GM10847 (cell line): ENCODE results near the gene SYNGR1.

Experiments used
- POLR2A ChIP-seq: IDR thresholded peaks from 2 replicates; pipeline ENCODE4 v1.6.1; 2011; ENCODE audit not compliant: insufficient read length; ENCODE audit errors: extremely low read depth

Gene SYNGR1

GRCh38 chr22:39312410-39312809, 37.4 kb upstream of the SYNGR1 start:
- no peak for TF ChIP-seq POLR2A

GRCh38 chr22:39313258-39314001, 36.4 kb upstream of the SYNGR1 start:
- no peak for TF ChIP-seq POLR2A

GRCh38 chr22:39314251-39314971, 35.4 kb upstream of the SYNGR1 start:
- TF ChIP-seq POLR2A, result no peak

GRCh38 chr22:39315389-39315788, 34.4 kb upstream of the SYNGR1 start:
- no peak for TF ChIP-seq POLR2A

- TF ChIP-seq POLR2A, result no peak
These were observed 33.2 kb upstream of the SYNGR1 start for GRCh38 chr22:39316440-39317083.

GRCh38 chr22:39317084-39317774, 32.6 kb upstream of the SYNGR1 start:
- TF ChIP-seq POLR2A, result no peak

GRCh38 chr22:39317775-39318506, 31.9 kb upstream of the SYNGR1 start:
- no peak for TF ChIP-seq POLR2A

GRCh38 chr22:39318507-39319283, 31.1 kb upstream of the SYNGR1 start:
- no peak for TF ChIP-seq POLR2A

GRCh38 chr22:39319284-39320022, 30.3 kb upstream of the SYNGR1 start, which contains the start of gene RPL3:
RPL3 (minus strand) TSS chr22:39319623; CDS start chr22:39319597, 26 bp downstream.
- TF ChIP-seq POLR2A, result peak; percentile 100

GRCh38 chr22:39325392-39325932, 24.3 kb upstream of the SYNGR1 start:
- TF ChIP-seq POLR2A, result no peak

- TF ChIP-seq POLR2A, result no peak
These were observed 21.6 kb upstream of the SYNGR1 start for GRCh38 chr22:39327995-39328754.

GRCh38 chr22:39332441-39333064, 17.2 kb upstream of the SYNGR1 start:
- no peak for TF ChIP-seq POLR2A
